ENCODE measurements around the gene ZRANB3.
A peak's percentile ranks its signal among the peaks of the same experiment; 100 is the strongest.

ZRANB3 gene

GRCh38 chr2:135246711-135247270 is 284.2 kb downstream of the ZRANB3 start:
- no peak for DNase-seq

GRCh38 chr2:135245071-135245470 is 285.9 kb downstream of the ZRANB3 start:
- DNase-seq, result no peak

DNA sequence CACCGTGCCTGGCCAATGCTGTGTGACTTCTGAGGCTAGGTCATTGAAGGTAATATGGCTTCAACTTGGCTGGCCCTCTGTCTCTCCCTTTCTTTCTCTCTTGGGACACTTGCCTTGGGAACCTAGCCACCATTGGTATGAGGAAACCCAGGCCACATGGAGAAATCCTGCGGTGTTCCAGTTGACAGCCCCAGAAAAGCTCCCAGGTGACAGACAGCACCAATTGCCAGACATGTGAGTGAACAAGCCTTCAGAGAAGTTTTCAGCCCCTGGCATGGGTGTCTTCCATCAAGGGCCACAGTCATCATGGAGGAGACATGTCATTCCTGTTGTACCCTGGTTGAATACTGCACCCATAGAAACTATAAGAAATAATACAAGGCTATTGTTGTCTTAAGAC is 292.4 kb downstream of the ZRANB3 start:
- DNase-seq, result no peak

DNA sequence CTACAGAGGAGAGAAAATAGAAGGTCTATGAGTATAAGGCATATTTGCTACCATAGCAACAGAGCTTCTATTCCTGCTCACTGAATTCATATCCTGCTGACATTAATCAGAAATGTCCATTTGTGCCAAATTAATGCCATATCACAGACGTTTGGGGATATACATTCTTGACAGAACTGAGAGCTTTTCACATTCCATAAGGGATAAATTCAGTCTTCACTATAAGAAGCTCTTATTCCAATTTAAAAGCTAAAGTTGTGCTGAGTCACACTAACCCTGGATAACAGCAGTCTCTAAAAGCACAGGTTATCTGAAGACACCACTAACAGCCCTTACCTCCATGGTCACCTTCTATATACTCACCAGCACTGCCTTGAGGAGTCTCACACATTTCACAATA is 300.9 kb downstream of the ZRANB3 start:
- no peak for DNase-seq

DNA sequence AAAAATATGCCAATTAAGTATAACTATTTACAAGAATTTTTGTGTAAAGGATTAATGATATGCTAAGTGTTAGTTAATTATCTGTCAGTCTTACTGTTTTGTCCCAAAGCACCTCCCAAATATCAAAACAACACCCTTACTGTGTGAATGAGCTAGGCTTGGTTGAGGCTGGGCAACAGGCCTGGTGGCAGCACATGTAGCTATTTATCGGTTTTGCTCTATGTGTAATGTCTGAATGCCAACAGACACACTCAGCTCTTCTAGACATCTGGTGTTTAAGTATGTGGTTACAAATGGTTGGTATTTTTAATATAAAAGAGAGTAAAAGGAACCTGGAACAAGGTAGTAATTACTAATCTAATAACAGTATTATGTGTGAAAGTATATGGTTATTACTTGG is 303.6 kb downstream of the ZRANB3 start:
- DNase-seq, result no peak

- DNase-seq, result no peak
Measured at GRCh38 chr2:135226961-135227360, 304.1 kb downstream of the ZRANB3 start.

DNA sequence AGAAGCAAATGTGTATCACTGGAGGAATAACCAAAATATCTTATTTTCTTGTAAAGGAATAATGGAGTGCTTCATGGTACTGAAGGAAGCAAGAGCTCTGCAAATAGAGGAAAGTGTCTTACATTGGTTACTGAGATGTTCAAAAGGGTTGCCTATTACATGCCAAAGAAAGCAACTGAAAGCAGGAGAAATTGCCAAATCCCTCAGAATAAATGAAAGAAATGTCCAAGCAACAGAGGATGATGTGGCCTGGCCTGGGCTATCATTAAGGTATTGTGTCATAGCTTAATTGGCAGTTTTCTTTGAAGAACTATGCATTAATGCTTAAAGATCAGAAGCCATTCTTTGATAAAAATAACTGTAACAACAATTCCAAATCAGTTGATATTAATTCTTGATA is 305.2 kb downstream of the ZRANB3 start:
- no peak for DNase-seq

DNA sequence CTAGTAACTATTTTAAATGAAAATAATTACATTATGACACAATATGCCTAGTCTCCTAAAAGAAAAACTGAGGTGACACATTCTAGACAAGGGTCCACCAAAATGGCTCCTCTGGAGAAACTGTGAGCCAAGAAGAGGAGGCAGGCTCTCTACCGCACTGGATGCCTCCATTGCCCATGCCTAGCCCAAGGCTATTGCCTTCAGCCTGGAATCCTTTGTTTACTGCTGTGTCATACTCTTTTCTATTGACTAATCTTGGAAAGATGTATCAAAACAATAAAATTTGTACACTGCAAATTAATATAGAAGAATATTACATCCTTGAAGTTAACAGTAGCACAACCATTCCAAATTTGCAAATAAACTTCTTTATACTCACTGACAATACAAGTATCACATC is 311.8 kb downstream of the ZRANB3 start:
- no peak for DNase-seq

GRCh38 chr2:135218426-135218825 is 312.6 kb downstream of the ZRANB3 start:
- DNase-seq, result no peak

DNA sequence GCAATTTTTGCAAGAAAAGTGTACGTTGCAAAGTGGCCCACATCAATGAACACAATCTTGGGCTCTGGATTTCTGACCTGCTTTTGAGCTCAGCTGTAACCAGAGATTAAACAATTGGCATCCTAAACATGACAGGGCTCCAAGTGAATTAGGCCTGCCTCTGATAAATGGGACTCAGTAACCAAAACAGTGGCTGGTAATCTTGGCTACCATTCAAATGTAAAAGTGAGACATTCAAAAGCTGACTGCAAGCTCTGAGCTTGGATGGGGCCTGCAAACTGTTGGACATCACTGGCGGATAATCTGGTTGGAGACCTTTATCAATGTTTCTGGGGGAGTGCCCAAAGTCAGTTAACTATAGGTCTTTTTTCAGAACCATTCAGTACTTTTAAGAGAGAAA is 318.3 kb downstream of the ZRANB3 start:
- no peak for DNase-seq

DNA sequence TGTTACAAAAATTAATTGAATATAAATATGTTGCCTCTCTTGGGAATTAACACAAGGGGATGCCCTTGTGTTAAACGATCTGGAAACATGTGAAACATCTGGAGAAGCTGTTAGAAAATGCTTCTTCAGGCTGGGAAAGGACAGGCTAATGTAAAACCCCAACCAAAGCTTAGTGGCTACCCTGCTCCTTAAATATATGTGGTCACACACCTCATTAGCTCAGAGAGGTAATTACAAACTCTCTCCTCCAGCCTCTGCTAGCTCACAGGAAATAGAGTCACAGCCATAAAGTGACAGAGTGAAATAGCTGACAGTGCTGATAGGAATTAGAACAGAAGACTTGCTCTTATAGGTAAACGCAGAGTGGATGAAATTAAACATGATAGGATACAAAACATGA is 323.0 kb downstream of the ZRANB3 start:
- DNase-seq, result no peak

GRCh38 chr2:135203944-135204343 is 327.1 kb downstream of the ZRANB3 start:
- DNase-seq, result no peak

DNA sequence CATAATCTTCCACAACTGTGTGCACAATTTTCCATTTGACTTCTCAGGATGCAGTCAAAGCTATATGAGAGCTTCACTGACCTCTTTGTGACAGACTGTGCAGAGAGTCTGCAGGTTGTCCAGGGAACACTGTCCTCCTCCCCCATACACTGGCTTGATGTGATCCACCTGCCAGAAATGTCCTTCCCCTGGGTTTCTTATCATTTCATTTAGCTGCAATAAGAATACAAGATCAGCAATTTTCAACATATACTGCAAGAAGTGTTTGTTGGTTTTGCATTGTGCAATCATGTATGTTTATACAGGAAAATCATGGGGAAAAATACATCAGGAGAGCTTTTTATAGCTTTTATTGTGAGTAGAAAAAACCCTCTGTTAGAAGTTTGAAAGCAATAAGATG is 328.3 kb downstream of the ZRANB3 start:
- no peak for DNase-seq

- no peak for DNase-seq
Measured at GRCh38 chr2:135198481-135198880, 332.5 kb downstream of the ZRANB3 start.

- DNase-seq, result no peak
Measured at GRCh38 chr2:135190799-135191198, 340.2 kb downstream of the ZRANB3 start.

- no peak for DNase-seq
Measured at GRCh38 chr2:135189148-135189547, 341.9 kb downstream of the ZRANB3 start.

GRCh38 chr2:135187270-135187669 is 343.7 kb downstream of the ZRANB3 start:
- DNase-seq, result no peak

- DNase-seq, result no peak
Measured at GRCh38 chr2:135186054-135186453, 345.0 kb downstream of the ZRANB3 start.

- no peak for DNase-seq
Measured at GRCh38 chr2:135183822-135184221, 347.2 kb downstream of the ZRANB3 start.

DNA sequence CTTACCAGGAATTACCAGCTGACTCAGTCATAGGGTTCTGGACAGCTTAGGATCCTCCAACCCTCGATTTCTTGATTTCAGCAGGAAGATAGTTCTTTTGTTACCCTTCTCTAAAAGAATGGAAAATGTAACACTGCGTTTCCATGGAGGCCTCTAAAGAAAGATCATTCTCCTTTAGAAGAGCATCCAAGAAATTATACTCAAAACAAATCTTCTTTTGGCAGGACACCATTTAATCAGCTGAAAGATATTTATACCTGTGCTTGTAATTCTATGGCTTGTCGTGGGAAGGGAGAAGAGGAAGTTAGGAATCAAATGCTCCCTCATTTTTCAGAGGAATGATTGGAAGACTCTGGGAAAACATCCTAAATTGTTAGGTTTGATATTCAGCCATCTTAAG is 348.4 kb downstream of the ZRANB3 start:
- DNase-seq, result no peak

GRCh38 chr2:135182190-135182589 is 348.8 kb downstream of the ZRANB3 start:
- DNase-seq, result no peak

DNA sequence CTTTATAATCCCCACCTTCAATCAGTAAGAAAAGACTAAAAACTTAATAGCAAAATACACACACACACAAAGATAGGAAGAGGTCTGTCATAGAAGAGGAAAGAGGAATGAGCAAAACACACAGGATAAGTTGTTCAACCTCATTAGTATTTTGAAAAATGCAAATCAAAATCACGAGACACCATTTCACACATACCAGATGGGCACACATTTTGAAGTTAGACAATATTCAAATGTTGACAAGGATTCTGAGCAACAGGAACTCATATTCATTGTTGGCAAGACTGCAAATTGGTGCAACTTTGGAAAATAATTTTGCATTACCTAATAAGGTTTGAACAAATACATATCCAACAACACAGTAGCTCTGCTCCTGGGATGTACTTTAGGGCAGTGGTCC is 351.3 kb downstream of the ZRANB3 start:
- DNase-seq, result no peak

DNA sequence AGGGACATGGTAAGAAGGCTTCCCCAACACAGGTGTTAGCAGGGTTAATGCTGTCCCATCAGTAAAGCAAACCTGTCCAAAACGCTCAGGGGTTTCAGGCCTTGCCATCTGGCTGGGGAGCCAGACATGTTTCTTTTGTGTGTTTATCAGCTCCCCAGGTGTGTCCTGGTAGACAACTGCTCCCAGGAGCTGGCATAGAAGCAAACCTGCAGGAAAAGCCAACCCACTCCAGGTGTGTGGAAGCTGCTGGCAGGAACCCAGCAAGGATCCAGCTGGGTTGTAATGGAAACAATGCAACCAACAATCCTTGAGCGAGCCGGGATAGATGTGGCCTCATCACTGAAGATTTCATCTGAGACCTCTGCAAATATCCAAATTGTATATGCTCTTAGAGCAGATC is 355.8 kb downstream of the ZRANB3 start:
- peak; percentile 33 for DNase-seq

DNA sequence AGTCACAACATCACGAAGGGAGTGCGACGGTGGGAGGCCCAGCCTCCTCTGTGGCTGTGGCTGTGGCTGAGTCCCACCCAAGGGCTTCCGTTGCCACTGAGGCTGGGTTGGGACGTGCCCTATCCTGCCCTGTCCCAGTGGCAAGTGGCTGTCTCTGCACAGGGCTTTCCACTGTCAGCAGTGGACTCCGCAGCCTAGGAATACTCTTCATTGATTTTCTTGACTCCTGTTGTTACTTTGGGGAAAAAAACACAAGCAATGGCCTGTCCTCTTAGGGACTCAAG is 356.3 kb downstream of the ZRANB3 start:
- DNase-seq, result no peak

DNA sequence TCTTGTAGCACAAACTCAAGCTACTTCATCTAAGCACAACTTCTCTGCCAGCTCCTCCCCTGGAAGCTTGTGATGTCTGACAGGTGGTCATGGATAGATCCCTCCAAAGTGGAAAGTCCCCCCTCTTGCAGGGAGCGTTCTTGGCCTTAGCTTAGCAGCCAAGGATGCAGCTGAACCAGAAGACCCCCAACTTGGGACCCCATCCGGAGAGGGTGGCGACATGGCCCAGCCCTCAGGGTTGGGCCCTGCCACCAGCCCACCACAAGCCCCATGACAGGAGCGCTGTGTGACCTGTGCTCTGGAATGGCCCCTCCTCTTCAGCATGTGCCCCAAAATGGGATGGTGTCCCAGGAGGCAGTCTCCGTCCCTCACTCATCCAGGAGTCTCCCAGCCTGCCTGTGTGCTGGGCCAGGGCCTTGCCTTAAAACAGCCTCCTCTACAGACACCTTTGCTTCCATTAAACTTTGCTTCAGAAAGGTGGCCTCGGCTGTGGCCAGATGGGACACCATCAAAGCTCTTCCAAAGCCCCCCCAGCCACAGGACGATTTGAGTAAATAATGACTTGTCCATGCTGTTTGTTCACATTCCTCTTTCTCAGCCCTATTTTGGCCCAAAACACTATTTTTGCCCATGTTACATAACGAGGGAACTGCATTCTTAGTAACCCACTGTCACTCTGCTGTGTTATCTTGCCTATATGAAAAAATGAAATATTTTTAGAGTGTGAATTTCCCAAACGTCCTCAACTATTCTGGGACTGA is 356.8 kb downstream of the ZRANB3 start:
- DNase-seq, result no peak
